GM12872 (cell line): ENCODE measurements around the gene AP4M1.

Experiments
- TF ChIP-seq, protein P1 (sequence below): IDR thresholded peaks from 3 replicates; pipeline ENCODE4 v1.5.1; 2011; ENCODE audit warnings: low read depth, mild to moderate bottlenecking, low read length, moderate library complexity; ENCODE audit not compliant: insufficient read depth

Gene AP4M1

DNA sequence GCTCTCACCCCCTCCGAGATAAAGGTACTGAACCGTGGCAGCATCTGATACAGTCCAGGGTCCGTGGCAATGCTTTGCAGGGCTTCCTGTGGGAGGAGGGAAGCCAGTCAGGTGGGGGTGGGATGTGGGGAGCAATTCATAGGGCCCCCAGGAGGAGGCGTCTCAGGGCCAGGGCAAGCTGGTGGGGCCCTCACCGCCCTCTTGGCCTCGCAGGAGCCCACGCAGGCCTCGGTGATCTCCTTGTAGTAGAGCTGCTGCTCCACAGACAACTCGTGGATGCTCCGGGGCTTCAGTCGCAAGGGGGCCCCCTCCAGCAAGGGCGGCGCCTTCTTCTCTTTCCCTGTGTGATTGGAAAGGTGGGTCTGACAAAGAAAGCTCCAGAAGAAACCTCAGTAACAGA lies 10.5 kb downstream of the AP4M1 start:
- TF ChIP-seq, protein P1, sequence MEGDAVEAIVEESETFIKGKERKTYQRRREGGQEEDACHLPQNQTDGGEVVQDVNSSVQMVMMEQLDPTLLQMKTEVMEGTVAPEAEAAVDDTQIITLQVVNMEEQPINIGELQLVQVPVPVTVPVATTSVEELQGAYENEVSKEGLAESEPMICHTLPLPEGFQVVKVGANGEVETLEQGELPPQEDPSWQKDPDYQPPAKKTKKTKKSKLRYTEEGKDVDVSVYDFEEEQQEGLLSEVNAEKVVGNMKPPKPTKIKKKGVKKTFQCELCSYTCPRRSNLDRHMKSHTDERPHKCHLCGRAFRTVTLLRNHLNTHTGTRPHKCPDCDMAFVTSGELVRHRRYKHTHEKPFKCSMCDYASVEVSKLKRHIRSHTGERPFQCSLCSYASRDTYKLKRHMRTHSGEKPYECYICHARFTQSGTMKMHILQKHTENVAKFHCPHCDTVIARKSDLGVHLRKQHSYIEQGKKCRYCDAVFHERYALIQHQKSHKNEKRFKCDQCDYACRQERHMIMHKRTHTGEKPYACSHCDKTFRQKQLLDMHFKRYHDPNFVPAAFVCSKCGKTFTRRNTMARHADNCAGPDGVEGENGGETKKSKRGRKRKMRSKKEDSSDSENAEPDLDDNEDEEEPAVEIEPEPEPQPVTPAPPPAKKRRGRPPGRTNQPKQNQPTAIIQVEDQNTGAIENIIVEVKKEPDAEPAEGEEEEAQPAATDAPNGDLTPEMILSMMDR, result no peak

- TF ChIP-seq, protein P1, result no peak
These were observed 13.6 kb downstream of the AP4M1 start for GRCh38 chr7:100115026-100115425.

DNA sequence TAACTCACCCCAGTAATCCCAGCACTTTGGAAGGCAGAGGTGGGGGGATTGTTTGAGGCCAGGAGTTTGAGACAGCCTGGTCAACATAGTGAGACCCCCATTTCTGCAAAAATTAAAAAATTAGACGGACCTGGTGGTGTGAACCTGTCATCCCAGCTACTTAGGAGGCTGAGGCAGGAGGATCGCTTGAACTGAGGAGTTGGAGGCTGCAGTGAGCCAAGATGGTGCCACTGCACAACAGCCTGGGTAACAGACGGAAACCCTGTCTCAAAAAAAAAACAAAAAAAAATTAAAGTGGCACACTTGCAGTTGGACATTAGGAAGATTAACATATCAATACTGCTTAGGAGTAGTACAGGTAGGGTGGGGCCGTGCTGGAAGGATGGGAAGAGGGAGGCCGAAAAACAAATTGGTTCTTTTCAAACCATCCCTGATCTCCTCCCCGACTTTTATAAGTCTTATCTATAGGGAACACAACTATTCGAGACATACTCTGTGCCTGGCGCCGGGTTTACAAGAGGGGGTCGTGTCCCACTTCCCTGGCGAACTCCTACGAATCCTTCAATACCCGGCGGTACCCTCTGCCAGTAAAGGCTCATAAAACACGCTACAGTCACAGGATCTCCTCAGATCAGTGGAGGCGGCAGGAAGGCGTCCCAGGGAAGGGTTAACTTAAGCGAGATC lies 17.1 kb downstream of the AP4M1 start:
- TF ChIP-seq, protein P1, result no peak

DNA sequence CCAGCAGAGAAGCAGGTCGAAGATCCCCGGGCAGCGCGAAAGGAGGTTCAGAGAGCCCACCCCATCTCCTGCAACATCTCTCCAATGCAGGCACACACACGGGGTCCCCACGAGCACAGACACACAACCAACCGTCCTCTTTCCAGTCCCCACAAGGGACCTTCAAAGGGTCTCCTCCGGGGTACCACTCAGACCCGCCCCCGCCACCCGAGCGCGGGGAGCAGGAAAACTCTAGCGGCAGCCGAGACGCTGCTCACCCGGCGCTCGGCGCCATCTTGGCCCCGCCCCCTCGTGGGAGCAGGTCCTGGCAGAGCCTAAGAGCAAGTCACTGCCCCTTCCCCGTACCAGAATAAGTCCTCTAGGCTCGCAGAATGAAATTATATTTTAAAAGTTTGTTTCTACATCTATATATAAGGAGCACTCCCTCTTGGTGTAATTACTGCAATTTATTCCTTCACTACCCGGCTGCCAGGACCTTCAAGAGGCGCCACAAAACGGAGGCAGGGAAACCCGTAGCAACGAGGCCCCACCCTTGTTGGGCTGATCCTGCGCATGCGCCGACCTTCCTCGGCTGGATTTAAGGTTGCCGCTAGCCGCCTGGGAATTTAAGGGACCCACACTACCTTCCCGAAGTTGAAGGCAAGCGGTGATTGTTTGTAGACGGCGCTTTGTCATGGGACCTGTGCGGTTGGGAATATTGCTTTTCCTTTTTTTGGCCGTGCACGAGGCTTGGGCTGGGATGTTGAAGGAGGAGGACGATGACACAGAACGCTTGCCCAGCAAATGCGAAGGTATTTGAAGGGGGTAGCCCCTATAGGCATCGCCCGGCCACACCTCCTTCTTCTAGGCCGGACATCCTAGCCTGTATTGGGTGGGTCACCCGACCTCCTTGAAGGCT lies 17.9 kb downstream of the AP4M1 start, which contains the start of the genes CNPY4 and TAF6:
Gene CNPY4, plus strand, starts transcription at position 563 of the 898 bp plus-strand sequence. Its CDS starts 111 bp downstream, at position 674.
Gene TAF6, minus strand, starts transcription at position 287 of the 898 bp plus-strand sequence. CDS start 5,149 bp downstream, outside the sequence.
- TF ChIP-seq, protein P1, result no peak

- TF ChIP-seq, protein P1, result no peak
These were observed 18.7 kb downstream of the AP4M1 start for GRCh38 chr7:100119970-100120732.

DNA sequence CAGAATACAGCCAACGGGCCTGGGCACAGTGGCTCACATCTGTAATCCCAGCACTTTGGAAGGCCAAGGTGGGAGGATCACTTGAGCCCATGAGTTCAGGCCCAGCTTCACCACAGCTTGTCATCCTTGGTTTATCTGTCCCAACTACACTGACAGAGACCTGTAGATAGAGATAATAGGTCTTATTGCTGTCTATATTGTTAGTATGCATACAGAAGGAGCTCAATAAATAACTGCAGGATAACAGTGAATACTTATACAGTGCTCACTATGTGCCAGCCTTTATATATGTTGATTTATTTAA lies 19.2 kb downstream of the AP4M1 start:
- TF ChIP-seq, protein P1, result no peak

DNA sequence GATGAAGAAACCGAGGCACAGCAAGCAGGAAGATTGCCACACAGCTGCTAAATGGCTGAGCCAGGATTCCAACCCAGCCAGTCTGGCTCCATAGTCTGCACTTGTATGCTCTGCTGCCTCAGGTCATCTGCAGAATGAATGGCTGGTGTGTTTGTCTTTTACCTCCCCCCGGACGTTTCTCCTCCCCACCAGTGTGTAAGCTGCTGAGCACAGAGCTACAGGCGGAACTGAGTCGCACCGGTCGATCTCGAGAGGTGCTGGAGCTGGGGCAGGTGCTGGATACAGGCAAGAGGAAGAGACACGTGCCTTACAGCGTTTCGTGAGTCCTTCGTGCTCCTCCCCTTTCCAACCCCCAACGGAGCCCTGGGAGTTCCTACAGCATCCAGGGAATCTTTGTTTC lies 20.6 kb downstream of the AP4M1 start:
- TF ChIP-seq, protein P1, result no peak
